C4-2B (cell line): ENCODE measurements around the gene KRTAP19-8.

Experiments
- H3K27ac ChIP-seq: fragments of 450-650 bp; 2 replicates; pipeline ENCODE4 v1.5.1; 2017
- CTCF ChIP-seq: fragments of 450-650 bp; conservative IDR thresholded peaks from 2 replicates; pipeline ENCODE4 v1.5.1; 2017; ENCODE audit warnings: mild to moderate bottlenecking
- ZFX ChIP-seq: fragments of 450-650 bp; IDR thresholded peaks from 2 replicates; pipeline ENCODE4 v1.6.1; 2017

KRTAP19-8 gene

GRCh38 chr21:31034378-31034777 lies 3.9 kb downstream of the KRTAP19-8 start:
- no peak for TF ChIP-seq CTCF
- TF ChIP-seq ZFX: no peak
- no peak overlapping the region for H3K27ac ChIP-seq

GRCh38 chr21:31030367-31031106 lies 7.7 kb downstream of the KRTAP19-8 start:
- H3K27ac ChIP-seq: no peak overlapping the region
- TF ChIP-seq CTCF (no peak), ZFX (no peak)

GRCh38 chr21:31023680-31024079 lies 14.6 kb downstream of the KRTAP19-8 start:
- H3K27ac ChIP-seq: no peak overlapping the region
- TF ChIP-seq CTCF (no peak), ZFX (no peak)

- TF ChIP-seq ZFX (no peak), CTCF (no peak)
- no peak overlapping the region for H3K27ac ChIP-seq
These were observed 16.0 kb downstream of the KRTAP19-8 start for GRCh38 chr21:31022306-31022705.

GRCh38 chr21:31018232-31018631 lies 20.0 kb downstream of the KRTAP19-8 start:
- TF ChIP-seq CTCF (no peak), ZFX (no peak)

GRCh38 chr21:31014891-31015290 lies 23.4 kb downstream of the KRTAP19-8 start:
- TF ChIP-seq CTCF (no peak), ZFX (no peak)
- H3K27ac ChIP-seq: no peak overlapping the region

More at GRCh38 chr21:31018232-31018631, 20.0 kb downstream of the KRTAP19-8 start:
- H3K27ac ChIP-seq: no peak overlapping the region

- TF ChIP-seq ZFX (no peak), CTCF (no peak)
- no peak overlapping the region for H3K27ac ChIP-seq
These were observed 25.9 kb downstream of the KRTAP19-8 start for GRCh38 chr21:31012133-31013089.
